Immature natural killer cell (primary cell): Measurements from ENCODE around the gene CPD. TPM values are rescaled to one million over a fixed set of nuclear protein-coding genes. Genes with fewer than 3 reads are reported as not detected.

Experiments used
- polyA plus RNA-seq, 3 donors: library from polyadenylated mRNA; unstranded; fragments of 300-500 nt; fragmentation: Illumina TruSeq; gene quantifications; one replicate each; pipeline ENCODE4 v1.2.3, GENCODE V29; 2021

Gene CPD
- polyA plus RNA-seq, 3 donors from 2014 or later = 22.0 to 37.4 (median 24.8) TPM

Other genes starting within 250 kb of the CPD start
- gene SLC6A4, start 143.2 kb upstream of the CPD start, polyA plus RNA-seq = under 1 TPM in 2 of 3 donors, not detected in 1; 0.12 to 0.34 TPM
- gene BLMH, start 87.0 kb upstream of the CPD start, polyA plus RNA-seq = 10 to 100 TPM; 17.2 to 31.3 (median 27.5) TPM
- not detected for gene TMIGD1, start 44.9 kb upstream of the CPD start, polyA plus RNA-seq
- 10 to 100 TPM; 28.1 to 56.8 (median 52.5) TPM for gene GOSR1, start 98.5 kb downstream of the CPD start, polyA plus RNA-seq